Activated gamma-delta T cell treated with Interleukin-2 at 50 U/mL for 16 hours (primary cell): ENCODE measurements around the gene RABGAP1L.
"Not testable (repeated sequence)": the region's sequence is repeated elsewhere in the genome, so short reads cannot be mapped to it uniquely, and the experiment has no call there.

Experiments used
- DNase-seq: peaks from one replicate; pipeline ENCODE4 v3.0.0-alpha.2; 2020

Gene RABGAP1L

DNA sequence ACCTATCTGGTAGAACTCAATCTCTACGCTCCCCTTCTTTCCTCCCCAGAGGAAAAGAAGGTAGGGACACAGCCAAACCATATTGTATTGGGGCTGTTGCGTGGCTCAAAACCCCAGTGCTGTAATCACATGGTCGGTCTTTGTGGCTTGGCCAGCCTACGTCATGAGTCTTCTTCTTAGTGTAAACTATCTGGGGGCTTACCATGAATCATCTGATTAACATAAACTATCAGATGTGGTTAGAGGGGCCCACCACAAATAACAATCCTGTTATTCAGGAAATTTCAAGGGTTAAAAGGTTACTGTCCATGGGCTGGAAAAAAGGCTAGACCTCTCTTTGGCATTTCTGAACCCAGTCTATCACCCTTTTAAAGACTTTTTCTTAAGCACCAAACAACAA is 238.9 kb downstream of the RABGAP1L start:
- DNase-seq: no peak

DNA sequence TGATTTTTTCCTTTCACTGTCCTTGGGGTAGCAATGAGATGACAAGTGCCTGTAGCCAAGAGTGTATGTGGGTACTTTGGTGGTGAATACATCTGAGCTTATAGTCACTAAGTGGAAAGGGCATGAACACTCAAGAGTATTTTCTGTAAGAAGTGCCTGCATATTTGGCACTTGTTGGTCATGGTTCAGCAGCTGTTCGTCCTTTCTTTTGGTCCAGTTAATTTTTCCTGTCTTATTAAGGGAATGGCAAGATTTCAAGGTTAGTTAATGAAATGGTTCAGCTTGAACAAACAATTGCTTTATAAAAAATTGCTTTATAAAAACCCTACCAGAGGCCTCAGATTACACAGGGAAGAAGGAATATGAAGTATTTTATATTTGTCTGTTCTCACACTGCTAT is 239.9 kb downstream of the RABGAP1L start:
- DNase-seq: no peak

DNA sequence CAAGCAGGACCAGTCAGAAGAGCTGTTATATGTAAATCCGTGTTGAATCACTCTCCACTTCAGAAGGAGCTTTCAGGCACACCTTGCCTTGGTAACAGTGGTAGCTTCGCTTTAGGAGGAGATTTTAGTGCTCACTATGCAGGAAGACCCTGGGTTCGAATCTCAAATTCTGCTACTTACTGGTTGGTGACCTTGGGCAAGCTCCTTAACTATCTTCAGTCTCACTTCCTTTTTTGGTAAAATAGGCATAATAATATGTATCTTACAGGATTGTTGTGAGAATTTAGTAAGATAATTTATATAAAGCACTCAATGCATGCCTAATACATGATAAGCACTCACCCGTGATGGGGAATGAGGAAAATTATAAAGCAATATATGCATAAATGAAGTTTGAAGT is 241.8 kb downstream of the RABGAP1L start:
- DNase-seq: no peak

DNA sequence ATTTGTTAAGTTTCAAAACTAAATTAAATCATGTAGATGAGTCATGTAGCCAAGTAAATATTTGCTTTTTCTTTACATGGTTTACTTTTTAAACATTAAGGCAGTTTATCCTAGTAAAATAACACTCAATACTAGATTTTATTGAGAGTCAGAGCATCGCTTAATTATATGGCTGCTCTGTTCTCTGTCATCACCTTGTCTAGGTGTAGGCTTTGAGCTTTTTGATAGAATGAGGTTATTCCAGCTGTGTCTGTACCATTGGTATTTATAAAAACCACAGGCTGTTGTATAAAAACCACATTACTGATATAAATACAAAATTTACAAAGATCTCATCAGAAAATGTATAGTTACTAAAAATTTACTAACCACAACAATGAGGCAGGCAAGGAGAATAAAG is 245.9 kb downstream of the RABGAP1L start:
- DNase-seq: no peak

DNA sequence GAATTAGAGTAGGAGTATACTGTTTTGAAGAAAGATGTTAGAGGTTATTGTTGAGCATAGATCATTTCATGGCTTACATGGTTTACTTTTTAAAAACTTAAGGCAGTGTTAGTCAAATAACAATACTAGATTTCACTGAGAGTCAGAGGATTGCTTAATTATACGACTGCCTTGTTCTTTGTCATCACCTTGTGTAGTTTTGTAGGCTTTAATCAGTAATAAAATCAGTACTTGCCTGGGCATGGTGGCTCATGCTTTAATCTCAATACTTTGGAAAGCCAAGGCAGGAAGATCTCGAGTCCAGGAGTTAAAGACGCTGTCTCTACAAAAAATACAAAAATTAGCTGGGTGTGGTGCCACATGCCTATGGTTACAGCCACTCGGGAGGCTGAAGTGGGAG is 247.1 kb downstream of the RABGAP1L start:
- DNase-seq: no peak

DNA sequence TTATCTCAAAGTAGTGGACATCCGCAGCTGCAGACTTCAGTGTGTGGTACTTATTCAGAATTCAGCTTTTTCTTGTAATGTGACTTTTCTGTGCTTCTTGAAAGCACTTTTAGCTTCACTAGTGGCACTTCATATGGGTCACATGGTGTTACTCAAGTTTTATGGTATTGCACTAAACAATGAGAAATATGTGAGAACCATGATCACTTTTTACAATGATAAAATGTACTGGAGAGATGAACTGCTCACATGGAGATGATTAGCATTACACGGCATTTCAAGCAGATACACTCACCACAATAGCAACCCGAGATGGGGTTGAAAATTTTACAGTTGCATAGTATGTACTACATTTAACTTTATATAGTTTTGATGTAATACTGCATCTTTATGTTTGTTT is 248.3 kb downstream of the RABGAP1L start:
- no peak for DNase-seq

DNA sequence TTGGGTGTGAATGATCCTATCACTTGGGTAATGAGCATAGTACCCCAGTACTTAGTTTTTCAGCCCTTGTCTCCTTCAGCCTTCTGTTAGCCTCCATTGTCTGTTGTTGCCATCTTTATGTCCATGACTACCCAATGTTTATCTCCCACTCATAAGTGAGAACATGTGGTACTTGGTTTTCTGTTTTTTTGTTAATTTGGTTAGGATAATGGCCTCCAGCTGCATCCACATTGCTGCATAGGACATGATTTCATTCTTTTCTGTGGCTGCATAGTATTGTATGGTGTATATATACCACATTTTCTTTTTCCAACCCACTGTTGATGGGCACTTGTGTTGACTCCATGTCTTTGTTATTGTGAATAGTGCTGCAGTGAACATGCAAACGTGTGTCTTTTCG is 248.8 kb downstream of the RABGAP1L start:
- no peak for DNase-seq

DNA sequence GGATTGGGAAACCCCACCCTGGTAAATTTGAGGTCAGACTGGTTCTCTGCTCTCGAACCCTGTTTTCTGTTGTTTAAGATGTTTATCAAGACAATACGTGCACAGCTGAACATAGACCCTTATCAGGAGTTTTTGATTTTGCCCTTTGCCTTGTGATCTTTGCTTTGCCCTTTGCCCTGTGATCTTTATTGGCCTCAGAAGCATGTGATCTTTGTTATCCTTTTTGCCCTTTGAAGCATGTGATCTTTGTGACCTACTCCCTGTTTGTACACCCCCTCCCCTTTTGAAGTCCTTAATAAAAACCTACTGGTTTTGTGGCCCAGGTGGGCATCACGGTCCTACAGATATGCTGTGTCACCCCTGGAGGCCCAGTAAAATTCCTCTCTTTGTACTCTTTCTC is 250.5 kb downstream of the RABGAP1L start:
- DNase-seq: not testable (repeated sequence)

DNA sequence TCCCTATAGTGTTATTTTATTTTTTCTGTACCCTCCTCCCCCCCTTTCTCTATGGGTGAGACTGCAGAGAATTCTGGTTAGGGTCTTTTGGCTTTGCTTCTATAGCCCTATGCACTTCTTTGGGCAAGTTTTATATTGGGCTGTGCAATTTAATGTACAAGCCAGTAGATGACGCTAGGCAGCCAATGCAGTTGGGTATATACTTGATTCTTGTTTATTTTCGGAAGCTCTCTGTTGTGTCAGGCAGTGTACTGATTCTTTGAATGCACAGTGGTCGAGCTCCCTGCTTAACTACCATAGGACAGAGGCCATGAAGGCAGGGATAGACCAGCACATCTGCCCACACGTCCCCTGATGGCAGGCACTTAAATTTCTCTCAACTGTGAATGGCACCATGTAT is 254.3 kb downstream of the RABGAP1L start:
- DNase-seq: no peak

DNA sequence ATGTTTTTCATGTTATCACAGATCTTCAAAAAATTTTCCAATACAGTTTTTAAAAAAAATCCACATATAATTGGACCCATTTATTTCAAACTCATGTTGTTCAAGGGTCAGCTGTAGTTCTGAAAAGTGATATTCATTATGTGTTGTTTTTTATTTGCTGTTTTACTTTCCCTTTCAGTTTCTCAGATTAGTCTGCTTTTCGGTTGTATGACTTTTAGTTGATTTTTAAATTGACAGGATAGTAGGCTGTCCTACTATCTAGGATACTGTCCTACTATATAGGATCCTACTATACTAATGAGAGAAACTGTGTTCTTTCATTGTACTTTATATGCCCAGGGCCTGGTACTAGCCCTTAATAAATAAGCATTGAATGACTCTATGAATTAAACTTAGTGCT is 254.9 kb downstream of the RABGAP1L start:
- no peak for DNase-seq

DNA sequence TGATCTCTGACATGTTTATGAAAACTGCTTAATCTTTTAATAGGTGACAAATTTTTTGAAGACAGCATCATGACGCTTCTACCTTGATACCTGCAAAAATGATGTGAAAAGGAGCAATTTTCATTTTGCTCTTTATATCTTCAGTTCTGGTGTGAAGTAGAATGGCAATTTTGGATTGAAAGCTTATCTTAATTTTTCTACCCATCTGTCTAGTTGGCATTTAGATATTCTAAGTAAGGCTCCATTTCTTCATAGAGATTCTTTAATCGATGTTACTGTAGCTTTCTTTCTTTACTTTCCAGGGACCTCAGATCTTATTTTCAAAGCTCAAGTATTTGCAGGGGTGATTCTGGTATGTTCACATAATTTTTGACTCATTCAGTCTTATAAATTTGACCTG is 256.2 kb downstream of the RABGAP1L start:
- DNase-seq: no peak

DNA sequence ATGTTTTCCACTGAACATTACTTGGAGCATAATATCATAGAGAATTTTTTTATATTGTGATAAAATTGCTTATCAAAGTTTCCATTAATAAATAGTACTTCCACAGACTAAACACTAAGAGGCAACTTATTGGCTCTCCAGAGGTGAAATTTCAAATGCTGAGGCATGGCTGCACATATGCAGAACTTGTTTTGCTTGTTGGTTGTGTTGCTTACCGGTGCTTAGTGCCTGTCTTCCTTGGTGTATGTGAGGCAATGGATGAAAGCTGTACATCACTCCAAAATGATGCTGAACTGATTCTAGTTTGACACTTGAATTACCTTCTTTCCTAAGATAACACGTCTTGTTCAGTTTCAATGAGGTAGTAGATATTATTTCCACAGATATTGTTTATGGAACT is 258.6 kb downstream of the RABGAP1L start:
- no peak for DNase-seq

DNA sequence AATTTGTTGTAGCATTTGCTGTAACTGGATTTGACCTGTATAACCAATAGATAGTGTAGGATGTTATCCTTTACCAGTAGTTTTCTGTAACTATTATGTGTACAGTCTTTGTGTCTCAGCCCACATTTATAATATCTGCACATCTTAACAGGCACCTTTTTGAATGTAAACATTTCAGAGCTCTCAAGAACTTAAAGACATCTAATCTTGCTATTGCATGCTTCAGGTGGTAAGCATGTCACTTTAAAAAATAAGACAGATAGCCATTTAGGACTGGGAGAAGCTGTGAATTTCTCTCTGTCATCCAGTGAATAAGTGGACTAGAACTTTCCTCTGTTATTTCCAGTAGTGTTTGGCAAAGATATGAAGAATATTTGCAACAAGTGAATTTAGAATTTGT is 265.8 kb downstream of the RABGAP1L start:
- no peak for DNase-seq

DNA sequence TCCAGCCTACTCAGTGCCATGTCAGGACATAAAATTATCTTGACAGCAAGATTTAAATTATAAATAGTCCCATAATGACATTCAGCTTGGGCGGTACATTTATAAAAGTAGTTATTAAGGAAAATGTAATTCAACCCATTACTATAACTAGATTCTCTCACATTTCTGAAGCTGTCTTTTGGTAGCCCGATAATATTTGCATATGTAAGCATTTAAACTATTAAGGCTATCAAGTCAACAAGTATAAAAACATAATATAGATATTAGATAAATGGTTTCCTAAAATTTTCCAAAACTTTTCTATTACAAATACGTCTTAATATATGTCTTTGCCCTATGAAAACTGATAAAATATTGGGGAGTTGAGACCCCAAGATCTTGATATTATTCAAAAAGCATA is 266.8 kb downstream of the RABGAP1L start:
- no peak for DNase-seq

DNA sequence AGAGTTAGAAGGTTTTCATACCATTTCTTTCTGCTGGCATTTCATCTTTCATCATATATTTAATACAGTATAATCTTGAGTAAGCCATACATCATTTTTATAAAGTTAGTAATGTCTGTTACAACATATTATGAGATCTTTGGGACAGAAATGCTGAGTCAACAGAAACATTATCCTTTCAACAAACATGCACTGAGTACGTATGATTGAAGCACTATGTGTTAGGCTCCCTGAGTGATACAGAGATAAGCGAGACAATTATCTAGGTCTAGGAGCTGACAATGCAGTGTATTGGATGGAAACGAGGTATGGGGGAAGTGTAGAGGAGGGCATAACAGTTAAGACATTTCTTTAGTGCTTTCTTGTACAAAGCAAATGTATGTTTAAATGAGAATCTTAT is 268.7 kb downstream of the RABGAP1L start:
- no peak for DNase-seq

DNA sequence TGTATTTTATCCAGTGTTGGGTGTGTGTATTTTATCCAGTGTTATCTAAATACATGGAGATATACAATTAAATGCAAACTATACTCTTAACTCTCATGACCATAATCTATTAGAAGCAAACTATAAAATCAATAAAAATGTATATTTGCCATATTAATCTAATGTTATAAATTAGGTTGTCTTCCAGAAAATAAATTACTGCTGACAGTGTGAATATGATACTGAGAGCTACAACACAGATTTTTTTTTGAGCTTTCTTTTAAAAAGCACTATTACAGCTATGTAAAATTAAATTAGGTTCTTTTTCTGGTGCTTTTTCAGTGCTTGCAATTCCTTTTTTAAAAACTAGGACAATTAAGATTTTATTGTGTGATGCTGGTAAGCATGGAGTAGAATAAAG is 269.4 kb downstream of the RABGAP1L start:
- DNase-seq: no peak

DNA sequence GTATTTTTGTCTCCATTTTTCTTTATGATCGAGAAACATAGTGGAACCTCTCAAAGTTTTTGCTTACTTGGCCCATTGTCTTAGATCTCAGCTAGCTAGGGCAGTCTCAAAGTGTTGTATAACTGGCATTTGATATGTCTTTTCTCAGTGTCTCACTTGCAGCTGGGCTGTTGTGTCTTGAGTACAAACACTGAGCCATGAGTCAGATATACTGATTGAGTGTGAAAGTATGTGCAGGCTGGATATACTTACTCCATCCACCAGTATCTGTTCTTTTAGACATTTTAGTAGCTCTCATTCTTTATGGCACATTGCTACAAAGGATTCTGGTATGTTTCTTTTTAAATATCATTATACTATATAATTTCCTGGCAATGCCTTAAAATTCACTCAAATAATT is 274.1 kb downstream of the RABGAP1L start:
- DNase-seq: no peak

DNA sequence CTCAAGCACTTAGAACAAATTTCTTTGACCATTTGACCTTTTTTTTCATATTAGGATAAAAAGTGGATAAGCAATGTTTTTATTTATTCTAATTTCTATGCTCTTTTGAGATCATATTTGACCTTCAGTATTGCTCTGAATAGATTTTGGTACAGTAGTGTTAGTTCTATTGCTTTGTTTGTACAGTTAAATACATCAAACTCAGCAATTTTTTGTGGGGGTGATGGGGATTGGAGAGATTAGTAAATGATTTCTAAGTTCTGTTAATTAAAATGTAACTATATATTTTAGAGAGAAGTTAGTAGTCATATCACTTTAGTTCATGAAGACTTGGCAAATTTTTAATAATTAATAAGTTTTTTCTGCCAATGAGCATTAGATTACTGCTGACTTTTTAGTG is 286.0 kb downstream of the RABGAP1L start:
- DNase-seq: no peak

DNA sequence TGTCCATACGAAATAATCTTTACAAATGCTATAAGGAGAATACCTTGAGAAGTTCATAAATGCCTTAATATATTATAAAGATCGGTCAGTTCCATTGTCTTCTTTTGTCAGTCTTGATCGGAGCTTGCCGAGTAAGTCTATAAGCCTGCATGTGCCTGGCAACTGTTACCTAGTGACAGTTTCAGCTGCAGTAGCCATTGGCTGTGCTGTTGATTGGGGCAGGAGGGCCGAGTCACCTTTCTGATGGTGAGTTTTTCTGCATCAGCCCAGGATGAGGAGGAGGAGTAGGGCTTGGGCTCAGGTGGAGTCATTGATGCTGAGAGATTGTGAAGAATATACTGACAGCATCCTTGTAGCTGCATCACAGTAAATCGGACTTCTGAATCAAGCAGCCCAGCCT is 286.5 kb downstream of the RABGAP1L start:
- DNase-seq: no peak

DNA sequence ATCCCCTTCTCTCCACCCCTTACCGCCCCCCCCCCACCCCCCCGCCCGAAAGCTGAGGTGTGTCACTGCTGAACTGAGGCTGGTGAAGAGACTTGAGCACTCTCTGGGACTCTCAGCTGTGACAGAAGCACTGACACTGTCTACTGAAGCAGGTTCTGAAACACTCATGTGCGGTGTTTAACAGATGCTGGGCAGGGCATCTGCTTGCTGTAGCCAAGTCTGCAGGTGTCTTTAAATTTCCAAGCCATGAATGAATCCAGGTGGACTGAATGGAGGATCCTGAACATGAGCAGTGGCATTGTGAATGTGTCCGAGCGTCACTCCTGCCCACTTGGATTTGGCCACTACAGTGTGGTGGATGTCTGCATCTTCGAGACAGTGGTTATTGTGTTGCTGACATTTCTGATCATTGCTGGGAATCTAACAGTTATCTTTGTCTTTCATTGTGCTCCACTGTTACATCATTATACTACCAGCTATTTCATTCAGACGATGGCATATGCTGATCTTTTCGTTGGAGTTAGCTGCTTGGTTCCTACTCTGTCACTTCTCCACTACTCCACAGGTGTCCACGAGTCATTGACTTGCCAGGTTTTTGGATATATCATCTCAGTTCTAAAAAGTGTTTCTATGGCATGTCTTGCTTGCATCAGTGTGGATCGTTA is 288.7 kb downstream of the RABGAP1L start, which contains the start of gene GPR52:
Gene GPR52, plus strand, starts transcription at position 99 of the 665 bp plus-strand sequence. Its CDS starts 148 bp downstream, at position 247.
- DNase-seq: no peak

DNA sequence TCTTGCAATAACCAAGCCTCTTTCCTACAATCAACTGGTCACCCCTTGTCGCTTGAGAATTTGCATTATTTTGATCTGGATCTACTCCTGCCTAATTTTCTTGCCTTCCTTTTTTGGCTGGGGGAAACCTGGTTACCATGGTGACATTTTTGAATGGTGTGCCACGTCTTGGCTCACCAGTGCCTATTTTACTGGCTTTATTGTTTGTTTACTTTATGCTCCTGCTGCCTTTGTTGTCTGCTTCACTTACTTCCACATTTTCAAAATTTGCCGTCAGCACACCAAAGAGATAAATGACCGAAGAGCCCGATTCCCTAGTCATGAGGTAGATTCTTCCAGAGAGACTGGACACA is 289.2 kb downstream of the RABGAP1L start:
- no peak for DNase-seq

DNA sequence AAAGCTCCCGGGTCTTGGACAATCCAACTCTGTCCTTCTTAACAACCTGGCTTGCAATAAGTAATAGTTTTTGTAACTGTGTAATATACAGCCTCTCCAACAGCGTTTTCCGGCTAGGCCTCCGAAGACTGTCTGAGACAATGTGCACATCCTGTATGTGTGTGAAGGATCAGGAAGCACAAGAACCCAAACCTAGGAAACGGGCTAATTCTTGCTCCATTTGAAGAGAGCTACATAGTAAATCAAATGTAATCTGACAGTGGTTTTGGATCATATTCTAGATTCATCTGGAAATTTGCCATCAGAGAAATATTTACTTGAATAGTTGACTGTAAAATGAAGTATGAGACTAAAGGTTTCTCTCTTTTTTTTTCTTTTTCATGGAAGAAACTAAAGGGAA is 289.7 kb downstream of the RABGAP1L start:
- no peak for DNase-seq

DNA sequence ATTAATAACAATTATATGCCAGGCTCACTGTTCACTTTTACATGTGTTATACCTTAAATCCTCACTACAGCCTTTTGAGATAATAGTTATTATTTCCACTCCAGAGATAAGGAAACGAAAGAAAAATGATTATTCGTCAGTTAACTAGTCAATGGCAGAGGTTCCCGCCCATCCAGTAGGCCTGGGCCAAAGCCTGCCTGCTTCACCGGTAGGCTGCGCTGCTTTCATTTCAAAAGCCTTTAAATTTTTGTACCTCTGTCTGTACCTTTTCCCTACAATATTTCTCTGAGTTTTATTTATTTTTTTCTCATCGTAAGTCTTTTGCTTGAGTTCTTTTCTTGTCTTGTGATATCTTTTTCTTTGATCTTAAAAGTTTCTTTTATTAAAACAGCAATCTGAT is 292.1 kb downstream of the RABGAP1L start:
- no peak for DNase-seq

DNA sequence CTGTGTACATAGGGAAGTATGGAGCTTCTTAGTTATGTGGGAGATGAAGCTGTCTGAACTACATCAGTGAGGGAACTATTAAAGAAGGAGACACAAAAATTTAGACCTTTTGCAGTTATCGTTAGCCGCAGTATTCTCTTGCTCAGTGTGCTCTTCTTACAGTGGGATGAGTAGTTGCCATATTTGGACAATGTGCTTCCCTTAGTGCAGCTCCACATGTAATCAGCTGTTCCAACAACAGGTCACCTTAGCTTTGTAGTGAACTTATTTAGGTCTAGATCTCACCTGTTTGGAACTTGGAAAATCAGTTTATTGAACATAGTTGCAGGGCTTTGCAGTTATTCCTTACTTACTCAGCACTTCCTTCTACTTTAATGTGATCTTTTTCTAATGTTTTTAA is 306.5 kb downstream of the RABGAP1L start:
- DNase-seq: no peak

DNA sequence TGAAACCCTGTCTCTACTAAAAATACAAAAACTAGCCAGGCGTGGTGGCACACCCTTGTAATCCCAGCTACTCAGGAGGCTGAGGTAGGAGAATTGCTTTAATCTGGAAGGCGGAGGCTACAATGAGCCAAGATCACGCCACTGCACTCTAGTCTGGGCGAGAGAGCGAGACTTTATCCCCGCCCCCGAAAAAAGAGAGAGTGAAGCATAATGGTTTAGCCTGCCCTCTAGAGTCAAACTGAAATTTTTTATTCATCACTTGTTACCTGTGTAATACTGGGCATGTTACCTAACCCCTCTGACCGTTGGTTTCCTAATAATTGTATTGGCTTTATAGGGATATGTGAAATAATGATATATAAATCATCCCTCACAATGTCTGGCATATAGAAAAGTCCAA is 307.3 kb downstream of the RABGAP1L start:
- DNase-seq: no peak

DNA sequence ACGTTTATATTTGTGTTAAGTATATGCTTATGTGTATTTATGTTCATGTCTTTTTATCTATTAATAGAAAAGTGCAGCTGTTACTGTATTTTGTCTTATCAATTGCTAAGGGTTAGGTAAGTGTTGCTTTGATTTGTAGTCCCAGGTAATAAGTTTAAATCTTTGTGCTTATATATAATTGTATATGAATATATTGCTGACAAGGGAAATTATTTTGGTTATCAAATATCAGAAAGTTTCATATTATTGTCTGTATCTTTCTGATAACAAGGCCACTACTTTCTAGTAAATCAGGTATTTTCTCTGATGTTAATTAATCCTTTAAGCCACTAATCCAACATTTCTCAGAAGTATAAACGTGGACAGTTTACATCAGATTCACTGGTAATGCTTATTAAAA is 309.7 kb downstream of the RABGAP1L start:
- no peak for DNase-seq
